ENCODE results near the gene PIK3R5. TPM values are rescaled to one million over a fixed set of nuclear protein-coding genes. Genes with fewer than 3 reads are reported as not detected.

The PIK3R5 gene
- total and polyA plus RNA-seq, 8 donors, result 0.69 to 6.8 (median 1.7) TPM

- Histone ChIP-seq H3K27ac (no peak overlapping the region), H3K27me3 (peaks cover 0 to 8% (median 3%) of the 10 kb centered on the region in 4 donors), H3K36me3 (no peaks in the 10 kb centered on the region), H3K4me1 (peaks cover 0 to 4% (median 4%) of the 10 kb centered on the region in 3 donors), H3K4me3 (peak overlapping the region; percentile 27 to 56 (median 42)), H3K9me3 (no peaks in the 10 kb centered on the region)
- peak in 2 of 6 donors; percentile 65 to 70 for DNase-seq
- no peak for FAIRE-seq
- no peak for TF ChIP-seq CTCF (IDR thresholded peaks at IDR 0.05)
- ATAC-seq, result peak in 2 of 4 donors; percentile 20 to 45
- WGBS, 2 donors, result 2% methylated on average over 69 to 90 of the region's 90 CpGs
- intact Hi-C loops (cut with DNase I), result no loop called here
Observed at GRCh38 chr17:9003355-9004131, 38.0 kb upstream of the PIK3R5 start.

GRCh38 chr17:9002606-9003354 lies 37.3 kb upstream of the PIK3R5 start:
- peak; percentile 57 to 80 (median 74) for ATAC-seq

GRCh38 chr17:9002227-9002605 lies 36.7 kb upstream of the PIK3R5 start:
- Histone ChIP-seq H3K4me1 (peaks cover 0 to 4% (median 4%) of the 10 kb centered on the region in 3 donors), H3K4me3 (no peak overlapping the region), H3K36me3 (no peaks in the 10 kb centered on the region), H3K9me3 (no peaks in the 10 kb centered on the region), H3K27me3 (peaks cover 0 to 8% (median 3%) of the 10 kb centered on the region in 4 donors), H3K27ac (no peak overlapping the region)
- FAIRE-seq (no peak), DNase-seq (no peak), ATAC-seq (peak in 1 of 4 donors; percentile 31)
- no peak for TF ChIP-seq CTCF (IDR thresholded peaks at IDR 0.05)
- intact Hi-C loops (cut with DNase I), result no loop called here
- WGBS, 2 donors, result 41% methylated on average over 15 of the region's 15 CpGs

More at GRCh38 chr17:9002606-9003354, 37.3 kb upstream of the PIK3R5 start:
- Histone ChIP-seq H3K4me3 (peak overlapping the region; percentile 27 to 56 (median 42)), H3K4me1 (peaks cover 0 to 4% (median 4%) of the 10 kb centered on the region in 3 donors), H3K27ac (no peak overlapping the region), H3K27me3 (peaks cover 0 to 8% (median 3%) of the 10 kb centered on the region in 4 donors), H3K9me3 (no peaks in the 10 kb centered on the region), H3K36me3 (no peaks in the 10 kb centered on the region)
- WGBS, 2 donors, result 3 to 4% methylated on average over 68 to 69 of the region's 69 CpGs
- FAIRE-seq (no peak), DNase-seq (peak in 4 of 6 donors; percentile 41 to 75 (median 58))
- intact Hi-C loops (cut with DNase I), result no loop called here
- TF ChIP-seq CTCF (IDR thresholded peaks at IDR 0.05), result peak in 1 of 4 donors; percentile 12

GRCh38 chr17:9001559-9001958 lies 36.1 kb upstream of the PIK3R5 start:
- no peak for DNase-seq
- Histone ChIP-seq H3K9me3 (no peaks in the 10 kb centered on the region), H3K36me3 (no peaks in the 10 kb centered on the region), H3K27ac (peak overlapping the region in 1 of 4 donors; percentile 41), H3K27me3 (peaks cover 0 to 8% (median 3%) of the 10 kb centered on the region in 4 donors), H3K4me1 (peaks cover 0 to 4% (median 4%) of the 10 kb centered on the region in 3 donors), H3K4me3 (no peak overlapping the region)
- no peak for TF ChIP-seq CTCF (IDR thresholded peaks at IDR 0.05)
- ATAC-seq, result peak in 3 of 4 donors; percentile 26 to 46 (median 42)
- FAIRE-seq, result no peak
- intact Hi-C loops (cut with DNase I), result no loop called here
- 50 to 64% methylated on average over 3 of the region's 3 CpGs for WGBS, 2 donors

Measured in pancreas (tissue), 10 donors.